GM10266 (cell line): ENCODE results near the gene CHRNA4.

ENCODE experiments used
- DNase-seq: peaks from one replicate; pipeline ENCODE4 v3.0.0; 2012; ENCODE audit errors: extremely low spot score
- TF ChIP-seq, protein P1 (sequence below): IDR thresholded peaks from 2 replicates; pipeline ENCODE4 v1.5.1; 2012; ENCODE audit warnings: mild to moderate bottlenecking, low read depth; ENCODE audit not compliant: control insufficient read depth, insufficient read depth; ENCODE audit errors: missing control alignments

CHRNA4 gene

DNA sequence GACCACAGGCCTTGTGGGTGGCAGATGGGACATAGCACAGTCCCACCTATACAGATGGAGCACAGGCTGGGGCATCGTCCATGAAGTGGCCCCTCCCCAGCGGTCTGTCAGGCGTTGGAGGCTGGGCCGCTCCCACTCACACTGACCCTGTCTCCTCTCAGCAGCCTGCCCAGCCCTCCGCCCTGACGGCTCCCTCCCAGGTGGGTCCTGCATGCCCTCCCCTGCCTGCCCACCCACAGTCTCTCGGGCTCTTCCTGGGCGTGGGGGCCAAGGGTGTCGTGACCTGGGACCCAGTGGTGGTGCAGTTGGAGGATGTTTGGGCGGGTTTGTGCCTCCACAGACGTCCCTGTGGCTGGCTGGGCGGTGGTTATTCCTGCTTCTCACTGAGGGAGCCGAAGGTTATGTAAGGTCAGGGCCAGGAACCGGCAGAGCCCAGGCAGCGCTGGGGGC lies 45.9 kb downstream of the CHRNA4 start:
- DNase-seq, result no peak
- TF ChIP-seq, protein P1, sequence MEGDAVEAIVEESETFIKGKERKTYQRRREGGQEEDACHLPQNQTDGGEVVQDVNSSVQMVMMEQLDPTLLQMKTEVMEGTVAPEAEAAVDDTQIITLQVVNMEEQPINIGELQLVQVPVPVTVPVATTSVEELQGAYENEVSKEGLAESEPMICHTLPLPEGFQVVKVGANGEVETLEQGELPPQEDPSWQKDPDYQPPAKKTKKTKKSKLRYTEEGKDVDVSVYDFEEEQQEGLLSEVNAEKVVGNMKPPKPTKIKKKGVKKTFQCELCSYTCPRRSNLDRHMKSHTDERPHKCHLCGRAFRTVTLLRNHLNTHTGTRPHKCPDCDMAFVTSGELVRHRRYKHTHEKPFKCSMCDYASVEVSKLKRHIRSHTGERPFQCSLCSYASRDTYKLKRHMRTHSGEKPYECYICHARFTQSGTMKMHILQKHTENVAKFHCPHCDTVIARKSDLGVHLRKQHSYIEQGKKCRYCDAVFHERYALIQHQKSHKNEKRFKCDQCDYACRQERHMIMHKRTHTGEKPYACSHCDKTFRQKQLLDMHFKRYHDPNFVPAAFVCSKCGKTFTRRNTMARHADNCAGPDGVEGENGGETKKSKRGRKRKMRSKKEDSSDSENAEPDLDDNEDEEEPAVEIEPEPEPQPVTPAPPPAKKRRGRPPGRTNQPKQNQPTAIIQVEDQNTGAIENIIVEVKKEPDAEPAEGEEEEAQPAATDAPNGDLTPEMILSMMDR, result no peak

- TF ChIP-seq, protein P1, result no peak
- no peak for DNase-seq
These were observed 46.4 kb downstream of the CHRNA4 start for GRCh38 chr20:63314566-63315239.

DNA sequence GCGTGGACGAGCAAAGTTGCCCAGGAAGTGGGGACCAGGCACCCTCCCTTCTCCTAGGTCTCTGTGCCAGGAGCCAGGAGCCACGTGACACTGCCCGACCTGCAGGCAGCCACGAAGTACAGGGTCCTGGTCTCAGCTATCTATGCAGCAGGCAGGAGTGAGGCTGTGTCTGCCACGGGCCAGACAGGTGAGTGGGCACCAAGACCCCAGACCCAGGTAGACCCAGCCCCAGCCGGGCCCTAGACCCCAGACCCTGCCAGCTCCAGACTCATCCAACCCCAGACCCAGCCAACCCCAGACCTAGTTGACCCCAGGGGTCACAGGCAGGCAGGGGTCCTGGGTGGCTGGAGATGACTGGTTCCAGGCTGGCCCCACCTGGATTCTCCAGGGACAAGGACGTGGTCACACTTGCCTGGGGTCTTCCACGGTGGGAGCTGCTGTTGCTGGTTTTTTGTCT lies 47.1 kb downstream of the CHRNA4 start:
- TF ChIP-seq, protein P1, result no peak
- DNase-seq, result no peak

GRCh38 chr20:63313349-63314014 lies 47.7 kb downstream of the CHRNA4 start:
- TF ChIP-seq, protein P1, result no peak

GRCh38 chr20:63312690-63313348 lies 48.3 kb downstream of the CHRNA4 start:
- TF ChIP-seq, protein P1, result no peak
- DNase-seq, result no peak

More at GRCh38 chr20:63313349-63314014, 47.7 kb downstream of the CHRNA4 start:
- no peak for DNase-seq

DNA sequence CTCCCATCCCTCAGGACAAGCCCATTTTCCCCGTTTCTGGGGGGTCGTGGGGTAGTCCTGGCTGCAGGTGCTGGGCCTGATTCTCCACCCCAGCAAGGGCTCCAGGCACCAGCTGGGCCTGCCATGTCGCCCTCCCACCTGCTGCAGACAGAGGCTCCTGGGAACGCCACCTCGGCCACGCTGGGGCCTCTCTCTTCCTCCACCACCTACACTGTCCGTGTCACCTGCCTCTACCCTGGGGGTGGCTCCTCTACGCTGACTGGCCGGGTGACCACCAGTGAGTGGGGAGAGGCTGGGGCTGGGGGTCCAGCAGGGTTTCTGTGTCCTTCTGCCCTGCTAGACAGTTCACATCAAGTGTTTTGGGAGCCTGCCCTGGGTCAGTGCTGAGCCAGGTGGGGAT lies 48.9 kb downstream of the CHRNA4 start:
- TF ChIP-seq, protein P1, result no peak
- no peak for DNase-seq
